ENCODE data around the gene MAP3K15.

MAP3K15 gene

GRCh38 chrX:19343535-19344408 is 171.5 kb downstream of the MAP3K15 start, which contains the start of gene PDHA1:
Gene PDHA1 (plus strand): TSS chrX:19343927. CDS start chrX:19344038, 111 bp downstream.
- H3K4me3 ChIP-seq (replicated peaks; ENCODE audit: low read depth, low read length): peak within 1 kb of the TSS; percentile 80
- H3K36me3 ChIP-seq (ENCODE audit: control insufficient read depth, insufficient read depth, low read length): no peaks in the 10 kb centered on the region
- peak; percentile 92 for DNase-seq (ENCODE audit: extremely low read depth, insufficient read length)
- no peaks in the 10 kb centered on the region for H3K27me3 ChIP-seq (replicated peaks; ENCODE audit: control insufficient read depth, insufficient read depth, low read length)
- no peak for TF ChIP-seq CTCF (IDR thresholded peaks at IDR 0.05; ENCODE audit: insufficient read depth, low read length, poor library complexity, severe bottlenecking)

- H3K4me3 ChIP-seq (replicated peaks; ENCODE audit: low read depth, low read length): peak overlapping the region; percentile 62
- no peaks in the 10 kb centered on the region for H3K27me3 ChIP-seq (replicated peaks; ENCODE audit: control insufficient read depth, insufficient read depth, low read length)
- TF ChIP-seq CTCF (IDR thresholded peaks at IDR 0.05; ENCODE audit: insufficient read depth, low read length, poor library complexity, severe bottlenecking): no peak
- H3K36me3 ChIP-seq (ENCODE audit: control insufficient read depth, insufficient read depth, low read length): no peaks in the 10 kb centered on the region
- no peak for DNase-seq (ENCODE audit: extremely low read depth, insufficient read length)
These were observed 172.2 kb downstream of the MAP3K15 start for GRCh38 chrX:19343085-19343534.

- no peaks in the 10 kb centered on the region for H3K27me3 ChIP-seq (replicated peaks; ENCODE audit: control insufficient read depth, insufficient read depth, low read length)
- no peak for DNase-seq (ENCODE audit: extremely low read depth, insufficient read length)
- H3K36me3 ChIP-seq (ENCODE audit: control insufficient read depth, insufficient read depth, low read length): no peaks in the 10 kb centered on the region
- no peak for TF ChIP-seq CTCF (IDR thresholded peaks at IDR 0.05; ENCODE audit: insufficient read depth, low read length, poor library complexity, severe bottlenecking)
- H3K4me3 ChIP-seq (replicated peaks; ENCODE audit: low read depth, low read length): no peak overlapping the region
These were observed 172.9 kb downstream of the MAP3K15 start for GRCh38 chrX:19342331-19342906.

GRCh38 chrX:19334945-19335626 is 180.2 kb downstream of the MAP3K15 start:
- peak; percentile 42 for DNase-seq (ENCODE audit: extremely low read depth, insufficient read length)
- Histone ChIP-seq H3K4me3 (replicated peaks; ENCODE audit: low read depth, low read length) (no peak overlapping the region), H3K27me3 (replicated peaks; ENCODE audit: control insufficient read depth, insufficient read depth, low read length) (no peaks in the 10 kb centered on the region), H3K36me3 (ENCODE audit: control insufficient read depth, insufficient read depth, low read length) (no peaks in the 10 kb centered on the region)
- TF ChIP-seq CTCF (IDR thresholded peaks at IDR 0.05; ENCODE audit: insufficient read depth, low read length, poor library complexity, severe bottlenecking): peak; percentile 74

- Histone ChIP-seq H3K36me3 (ENCODE audit: control insufficient read depth, insufficient read depth, low read length) (no peaks in the 10 kb centered on the region), H3K4me3 (replicated peaks; ENCODE audit: low read depth, low read length) (no peak overlapping the region), H3K27me3 (replicated peaks; ENCODE audit: control insufficient read depth, insufficient read depth, low read length) (no peaks in the 10 kb centered on the region)
- no peak for DNase-seq (ENCODE audit: extremely low read depth, insufficient read length)
- no peak for TF ChIP-seq CTCF (IDR thresholded peaks at IDR 0.05; ENCODE audit: insufficient read depth, low read length, poor library complexity, severe bottlenecking)
These were observed 182.3 kb downstream of the MAP3K15 start for GRCh38 chrX:19332983-19333382.

Data from GM06990 (cell line).